Posterior cingulate gyrus (tissue), 11 donors: ENCODE results near the gene SPRR1B.
A peak's percentile ranks its signal among the peaks of the same experiment; 100 is the strongest.
"Not testable (repeated sequence)": the region's sequence is repeated elsewhere in the genome, so short reads cannot be mapped to it uniquely, and the experiment has no call there.

Source experiments
- DNase-seq, 10 donors: peaks; one replicate each; pipeline versions ENCODE4 v3.0.0 to v3.0.0-alpha.2; 2020 to 2021; ENCODE audit warnings: mixed read lengths in 3 of 10
- intact Hi-C: fragments of 100-400 bp; cut with DNase I; formaldehyde crosslinking; loops from one replicate; pipeline ENCODE4 v1.15.1; 2023

The SPRR1B gene

DNA sequence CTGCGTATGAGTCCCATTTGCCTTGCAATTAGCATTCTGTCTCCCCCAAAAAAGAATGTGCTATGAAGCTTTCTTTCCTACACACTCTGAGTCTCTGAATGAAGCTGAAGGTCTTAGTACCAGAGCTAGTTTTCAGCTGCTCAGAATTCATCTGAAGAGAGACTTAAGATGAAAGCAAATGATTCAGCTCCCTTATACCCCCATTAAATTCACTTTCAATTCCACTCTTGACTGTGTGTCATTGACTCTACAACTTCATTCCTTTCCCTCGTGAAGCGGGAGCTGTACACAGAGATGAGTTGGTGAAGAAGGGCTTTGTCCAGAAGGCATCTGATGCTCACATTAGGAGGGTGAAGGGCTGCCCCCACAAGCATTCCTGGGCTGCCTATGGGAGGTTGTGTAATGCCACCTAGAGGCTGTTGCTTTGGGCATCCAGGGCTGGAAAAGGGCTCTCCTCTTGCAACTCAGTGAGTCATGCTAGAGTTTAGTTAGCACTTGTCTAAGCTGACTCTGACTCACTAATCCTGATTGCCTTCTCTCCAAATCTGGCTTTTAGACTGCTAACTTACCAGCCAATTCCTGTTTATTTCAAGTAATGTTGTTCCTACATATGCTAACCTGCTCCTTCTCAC lies 1.8 kb downstream of the SPRR1B start:
- DNase-seq, result peak in 5 of 10 donors; percentile 8 to 73 (median 39)
- intact Hi-C loops, result no loop called here

- intact Hi-C loops, result no loop called here
- DNase-seq, result no peak
These were observed 4.2 kb downstream of the SPRR1B start for GRCh38 chr1:153035211-153035610.

GRCh38 chr1:153040950-153041631 lies 10.1 kb downstream of the SPRR1B start, which contains the start of gene SPRR2D:
Gene SPRR2D, minus strand, starts transcription at chr1:153041120. Its CDS starts 774 bp downstream, at chr1:153040346.
- intact Hi-C loops, result no loop called here
- no peak for DNase-seq

GRCh38 chr1:153049211-153049610 lies 18.2 kb downstream of the SPRR1B start:
- intact Hi-C loops, result no loop called here
- DNase-seq, result peak in 1 of 10 donors; percentile 59

GRCh38 chr1:153056111-153056510 lies 25.1 kb downstream of the SPRR1B start:
- intact Hi-C loops, result not testable (repeated sequence)

DNA sequence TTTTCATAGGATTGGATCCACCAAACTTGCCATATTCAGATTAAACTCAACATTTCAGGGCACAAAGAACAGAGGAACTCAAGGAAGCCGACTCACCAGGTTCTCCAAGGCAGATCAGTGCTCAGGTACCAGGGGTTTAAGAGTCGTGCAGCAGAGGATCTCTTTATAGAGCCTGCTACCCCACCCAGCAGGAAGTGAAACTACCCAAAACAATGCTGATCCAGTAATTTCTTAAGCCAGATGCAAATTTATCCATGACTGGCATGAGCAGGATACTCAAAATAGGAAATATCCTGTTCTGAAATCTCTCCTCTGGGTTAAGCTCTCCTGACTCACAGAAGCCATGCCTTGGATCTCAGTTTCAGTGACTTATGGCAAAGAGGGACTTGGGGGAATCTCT lies 26.4 kb downstream of the SPRR1B start, which contains the start of gene SPRR2A:
SPRR2A (minus strand) TSS at position 138 of the 400 bp plus-strand sequence. CDS start 777 bp downstream, outside the sequence.
- DNase-seq, result no peak
- intact Hi-C loops, result no loop called here

More at GRCh38 chr1:153056111-153056510, 25.1 kb downstream of the SPRR1B start:
- not testable (repeated sequence) for DNase-seq

DNA sequence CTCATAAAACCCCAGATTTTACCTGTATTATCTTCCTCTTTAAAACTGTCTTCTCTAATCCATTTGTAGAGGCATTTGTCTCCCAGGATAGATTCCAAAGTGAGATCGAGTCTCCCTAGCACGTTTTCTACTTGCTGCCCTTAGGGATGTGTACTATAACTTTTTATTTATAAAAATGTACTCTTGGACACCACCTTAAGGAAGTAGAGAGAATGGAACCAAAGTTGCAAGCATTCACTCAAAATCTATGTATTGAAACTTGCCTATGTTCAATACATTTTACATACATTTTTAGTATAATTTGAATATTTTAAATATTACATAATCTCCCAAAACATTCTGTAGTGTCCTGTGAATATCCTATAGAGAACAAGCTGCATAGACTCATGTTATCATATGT lies 27.2 kb downstream of the SPRR1B start:
- intact Hi-C loops, result no loop called here
- no peak for DNase-seq

GRCh38 chr1:153058826-153059784 lies 28.1 kb downstream of the SPRR1B start:
- peak in 2 of 10 donors; percentile 9 to 39 for DNase-seq
- intact Hi-C loops, result no loop called here

DNA sequence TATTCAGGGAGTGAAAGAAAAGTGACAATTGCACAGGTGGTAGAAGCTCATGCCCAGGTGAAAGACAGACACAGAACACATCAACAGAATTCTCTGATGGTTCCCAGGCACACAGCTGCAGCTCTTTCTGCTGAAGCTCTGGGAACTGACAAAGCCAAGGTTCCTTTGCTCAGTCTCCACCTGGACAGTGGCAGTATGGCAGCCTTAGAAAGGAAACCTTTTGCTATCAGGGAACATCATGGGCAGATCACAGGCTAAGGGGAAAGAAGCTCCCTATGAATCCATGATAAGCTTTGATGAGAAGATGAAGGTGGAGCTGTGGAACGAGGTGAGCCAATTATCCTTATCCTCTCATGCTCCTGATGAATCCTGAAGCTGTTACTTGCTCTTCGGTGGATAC lies 39.2 kb downstream of the SPRR1B start:
- intact Hi-C loops, result no loop called here
- no peak for DNase-seq

DNA sequence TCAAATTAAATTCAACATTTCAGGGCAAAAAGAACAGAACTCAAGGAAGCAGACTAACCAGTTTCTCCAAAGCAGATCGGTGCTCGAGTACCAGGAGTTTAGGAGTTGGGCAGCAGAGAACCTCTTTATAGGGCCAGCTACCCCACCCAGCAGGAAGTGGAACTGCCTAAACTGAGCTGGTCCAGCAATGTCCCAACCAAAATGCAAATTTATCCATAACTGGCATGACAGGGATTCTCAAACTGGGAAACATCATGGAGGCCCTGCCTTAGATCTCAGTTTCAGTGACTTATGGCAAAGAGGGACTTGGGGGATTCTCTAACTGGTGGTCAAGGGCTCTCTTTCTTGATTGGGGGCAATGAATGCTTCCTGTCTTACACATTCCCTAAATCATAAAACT lies 40.5 kb downstream of the SPRR1B start, which contains the start of gene SPRR2B:
SPRR2B (minus strand) TSS at position 101 of the 400 bp plus-strand sequence. CDS start 772 bp downstream, outside the sequence.
- DNase-seq, result no peak
- intact Hi-C loops, result no loop called here

DNA sequence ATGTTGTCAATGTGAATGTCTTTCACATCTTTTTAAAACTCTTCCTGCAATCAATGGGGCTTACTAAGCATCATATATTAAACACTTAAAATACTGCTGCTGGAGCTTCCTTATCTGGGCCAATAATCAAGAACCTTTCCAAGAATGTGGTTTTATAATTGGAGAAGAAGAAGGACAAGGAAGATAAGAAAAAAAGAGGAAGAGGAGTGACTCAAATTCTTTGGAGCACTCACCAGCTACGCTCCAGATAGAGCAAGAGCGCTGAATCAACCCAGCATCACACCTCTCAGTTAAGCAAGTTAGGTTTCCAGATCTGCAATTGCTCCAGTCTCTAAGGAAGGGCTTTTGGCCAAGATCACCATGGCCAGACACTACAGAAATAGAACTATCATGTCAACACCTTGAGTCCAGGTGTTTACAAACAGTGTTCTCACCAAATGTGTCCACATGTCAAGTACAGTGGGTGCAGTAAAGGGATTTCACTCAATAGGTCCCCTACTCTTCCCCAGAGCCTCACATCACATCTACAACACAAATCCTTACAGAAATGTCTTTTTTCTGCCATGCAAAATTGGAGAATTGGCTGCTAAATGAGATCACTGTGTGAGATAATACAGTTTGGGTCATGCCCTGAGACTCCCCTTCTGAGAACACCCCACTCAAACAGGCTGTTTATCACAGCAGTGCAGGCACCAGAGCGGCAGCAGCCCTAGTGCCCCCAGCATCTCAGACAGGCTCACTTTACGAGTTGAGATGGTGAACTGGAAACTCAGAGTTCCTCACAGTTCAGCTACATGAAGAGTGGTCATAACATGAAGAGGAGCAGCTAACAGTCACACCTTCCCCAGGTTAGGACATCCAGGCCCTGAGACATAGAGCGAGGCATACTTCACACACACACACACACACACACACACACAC lies 42.1 kb downstream of the SPRR1B start:
- intact Hi-C loops, result no loop called here
- DNase-seq, result no peak

DNA sequence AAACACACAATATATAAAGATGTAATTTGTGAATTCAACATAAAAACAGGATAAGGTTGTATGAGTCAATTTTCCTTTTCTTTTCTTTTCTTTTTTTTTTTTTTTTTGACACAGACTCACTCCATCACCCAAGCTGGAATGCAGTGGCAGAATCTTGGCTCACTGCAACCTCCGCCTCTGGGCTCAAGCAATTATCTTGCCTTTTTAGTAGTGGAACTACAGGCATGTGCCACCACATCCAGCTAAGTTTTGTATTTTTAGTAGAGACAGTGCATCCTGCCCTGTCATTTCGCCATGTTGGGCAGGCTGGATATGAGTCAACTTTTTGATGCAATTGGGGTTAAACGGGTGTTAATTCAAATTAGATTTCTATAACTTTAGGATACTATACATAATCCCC lies 50.7 kb downstream of the SPRR1B start:
- intact Hi-C loops, result no loop called here
- no peak for DNase-seq
